Epithelial cell of proximal tubule (primary cell): ENCODE data around the gene FAM170B. TPM values are rescaled to one million over a fixed set of nuclear protein-coding genes. Genes with fewer than 3 reads are reported as not detected.

Experiments used
- DNase-seq: peaks from one replicate; pipeline ENCODE4 v3.0.0-alpha.2; 2011; ENCODE audit warnings: low read depth
- H3K4me3 ChIP-seq: 2 replicates; pipeline ENCODE4 v1.5.1; 2011; ENCODE audit warnings: low read depth, mild to moderate bottlenecking, low read length
- total RNA-seq: library from RNA; depleted of rRNA; stranded (reverse); fragments of >200 nt; gene quantifications from 2 replicates; pipeline ENCODE4 v1.2.3, GENCODE V29; 2015
- TF ChIP-seq, protein P1 (sequence below): conservative IDR thresholded peaks from 2 replicates; pipeline ENCODE4 v1.5.1; 2012; ENCODE audit warnings: low read depth, mild to moderate bottlenecking, low read length

The FAM170B gene
- total RNA-seq, 1 donor from 2014 or later = not detected

- H3K4me3 ChIP-seq = no peak overlapping the region
- DNase-seq = no peak
- TF ChIP-seq, protein P1, sequence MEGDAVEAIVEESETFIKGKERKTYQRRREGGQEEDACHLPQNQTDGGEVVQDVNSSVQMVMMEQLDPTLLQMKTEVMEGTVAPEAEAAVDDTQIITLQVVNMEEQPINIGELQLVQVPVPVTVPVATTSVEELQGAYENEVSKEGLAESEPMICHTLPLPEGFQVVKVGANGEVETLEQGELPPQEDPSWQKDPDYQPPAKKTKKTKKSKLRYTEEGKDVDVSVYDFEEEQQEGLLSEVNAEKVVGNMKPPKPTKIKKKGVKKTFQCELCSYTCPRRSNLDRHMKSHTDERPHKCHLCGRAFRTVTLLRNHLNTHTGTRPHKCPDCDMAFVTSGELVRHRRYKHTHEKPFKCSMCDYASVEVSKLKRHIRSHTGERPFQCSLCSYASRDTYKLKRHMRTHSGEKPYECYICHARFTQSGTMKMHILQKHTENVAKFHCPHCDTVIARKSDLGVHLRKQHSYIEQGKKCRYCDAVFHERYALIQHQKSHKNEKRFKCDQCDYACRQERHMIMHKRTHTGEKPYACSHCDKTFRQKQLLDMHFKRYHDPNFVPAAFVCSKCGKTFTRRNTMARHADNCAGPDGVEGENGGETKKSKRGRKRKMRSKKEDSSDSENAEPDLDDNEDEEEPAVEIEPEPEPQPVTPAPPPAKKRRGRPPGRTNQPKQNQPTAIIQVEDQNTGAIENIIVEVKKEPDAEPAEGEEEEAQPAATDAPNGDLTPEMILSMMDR = no peak
Observed at GRCh38 chr10:49172777-49173132, 38.9 kb upstream of the FAM170B start.

- H3K4me3 ChIP-seq = no peak overlapping the region
- TF ChIP-seq, protein P1 = no peak
- DNase-seq = no peak
Observed at GRCh38 chr10:49172061-49172776, 38.4 kb upstream of the FAM170B start.

DNA sequence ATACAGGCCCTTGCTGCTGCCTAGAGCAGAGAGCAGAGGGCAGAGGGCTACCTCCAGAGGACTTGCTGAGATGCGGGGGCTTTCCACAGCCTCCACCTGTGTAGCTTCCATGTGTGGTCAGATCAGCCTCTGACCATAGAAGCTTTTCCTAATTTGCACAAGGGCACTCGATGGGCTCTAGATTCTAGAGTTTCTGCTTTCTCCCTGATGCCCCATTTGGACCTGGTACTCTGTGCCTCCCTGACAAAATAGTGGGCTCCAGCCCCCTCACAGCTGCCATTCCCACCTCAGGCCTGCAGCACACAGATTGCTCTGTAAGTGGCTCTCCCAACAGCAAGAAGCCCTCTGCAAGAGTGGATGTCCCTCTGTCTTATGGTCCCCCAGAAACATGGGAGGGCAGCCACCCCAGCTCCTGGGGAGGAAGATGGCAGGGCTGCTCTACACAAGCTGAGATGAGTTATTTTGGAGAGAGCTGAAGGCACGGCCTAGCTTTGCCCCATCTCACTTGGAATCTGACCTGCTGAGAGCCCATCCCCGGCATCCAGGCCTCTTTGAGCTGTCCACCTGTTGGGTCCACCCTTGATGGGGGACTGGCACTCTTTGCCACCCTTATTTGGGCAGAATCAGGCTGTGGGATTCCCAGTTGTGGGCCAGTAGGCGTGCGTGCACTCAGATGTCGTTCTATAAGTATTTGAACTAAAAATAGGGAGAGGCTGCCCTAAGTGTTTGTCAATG, 37.7 kb upstream of the FAM170B start:
- H3K4me3 ChIP-seq = no peak overlapping the region
- DNase-seq = no peak
- TF ChIP-seq, protein P1 = no peak

- no peak for DNase-seq
- H3K4me3 ChIP-seq = no peak overlapping the region
- TF ChIP-seq, protein P1 = no peak
Observed at GRCh38 chr10:49170632-49171325, 37.0 kb upstream of the FAM170B start.

- TF ChIP-seq, protein P1 = no peak
- no peak for DNase-seq
- no peak overlapping the region for H3K4me3 ChIP-seq
Observed at GRCh38 chr10:49169776-49170175, 36.0 kb upstream of the FAM170B start.

DNA sequence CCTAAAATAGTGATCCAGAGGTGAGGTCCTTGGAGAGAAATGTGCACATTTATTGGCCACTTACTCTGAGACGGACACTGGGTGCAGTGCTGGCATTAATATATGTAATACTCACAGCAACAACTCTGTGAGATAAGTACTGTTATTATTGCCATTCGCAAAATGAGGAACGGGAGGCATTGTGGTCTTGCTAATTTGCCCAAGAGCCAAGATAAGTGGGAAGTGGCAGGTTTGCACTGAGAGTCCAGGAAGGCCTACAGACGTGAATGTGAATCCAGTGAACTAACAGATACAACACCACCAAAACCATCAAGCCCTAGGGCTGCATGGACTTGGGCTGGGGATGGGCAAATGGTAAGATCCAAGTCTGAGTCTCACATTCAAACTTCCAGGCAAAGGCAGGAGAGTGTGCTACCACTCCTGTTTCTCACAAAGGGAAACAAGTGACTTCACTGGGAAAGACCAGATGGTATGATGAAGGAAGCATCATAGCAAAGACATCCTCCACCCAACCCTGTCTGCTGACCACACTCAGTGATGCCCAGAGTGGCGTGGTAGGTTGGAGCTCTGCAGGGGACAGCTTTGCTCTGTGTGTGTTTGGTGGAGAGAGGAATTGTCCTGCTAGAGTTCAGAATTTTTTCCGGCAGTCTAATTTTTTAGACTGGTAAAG, 35.1 kb upstream of the FAM170B start:
- H3K4me3 ChIP-seq = no peak overlapping the region
- TF ChIP-seq, protein P1 = no peak
- no peak for DNase-seq
